AG20443 (cell line): Measurements from ENCODE around the gene SLC46A1.

Experiments used
- DNase-seq: peaks from one replicate; pipeline ENCODE4 v3.0.0; 2012; ENCODE audit warnings: low spot score, mixed read lengths

Gene SLC46A1

DNA sequence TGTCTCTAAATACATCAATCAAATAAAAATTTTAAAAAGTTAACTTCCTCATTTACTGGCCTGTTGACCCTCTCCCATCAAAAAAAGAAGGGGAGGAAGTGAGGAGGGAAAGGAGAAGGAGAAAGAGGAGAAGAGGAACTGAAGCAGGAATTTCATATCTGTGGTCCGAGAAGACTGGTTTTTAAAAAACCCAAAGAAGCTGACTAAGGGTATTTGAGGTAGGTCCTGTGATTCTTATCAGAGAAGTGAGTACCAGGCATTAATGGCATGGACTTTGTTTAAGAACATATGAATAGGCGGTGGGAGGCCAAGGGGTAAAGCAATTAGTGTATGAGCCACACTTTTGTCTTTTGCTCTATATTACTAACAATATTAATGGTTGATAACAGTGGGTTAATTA lies 2.0 kb downstream of the SLC46A1 start:
- no peak for DNase-seq

DNA sequence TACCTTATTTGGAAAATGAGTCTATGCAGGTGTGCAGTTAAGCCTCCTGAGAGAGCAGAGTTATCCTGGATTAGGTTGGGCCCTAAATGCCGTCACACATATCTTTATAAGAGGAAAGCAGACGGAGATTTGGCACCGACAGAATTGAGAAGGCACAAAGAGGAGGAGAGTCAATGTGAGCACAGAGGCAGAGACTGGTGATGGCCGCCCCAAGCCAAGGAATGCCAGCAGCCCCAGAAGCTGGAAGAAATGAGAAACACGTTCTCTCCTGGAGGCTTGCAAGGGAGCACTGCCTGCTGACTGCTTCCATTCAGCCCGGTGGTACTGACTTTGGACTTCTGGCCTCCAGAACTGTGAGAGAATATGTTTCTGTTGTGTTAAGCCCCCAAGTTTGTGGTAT lies 3.2 kb downstream of the SLC46A1 start:
- DNase-seq = no peak

DNA sequence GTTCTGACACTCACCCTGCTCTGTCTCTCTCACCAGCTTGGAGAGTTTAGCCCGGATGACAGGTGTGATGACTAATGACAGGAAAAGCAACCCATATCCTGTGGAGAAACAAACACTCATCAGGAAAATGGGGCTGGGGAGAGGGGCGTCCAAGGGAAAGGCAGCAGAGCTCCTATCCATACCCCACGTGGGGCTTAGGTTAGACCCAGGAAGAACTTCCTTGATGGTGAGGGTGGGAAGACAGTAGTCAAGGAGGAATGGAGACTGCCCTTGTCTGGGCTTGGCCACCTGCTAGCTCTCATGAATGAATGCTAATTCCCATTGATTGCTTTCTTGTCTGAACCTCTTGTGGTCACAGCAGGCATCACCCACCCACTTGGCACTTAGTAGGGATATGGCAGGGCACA lies 3.8 kb downstream of the SLC46A1 start:
- no peak for DNase-seq

DNA sequence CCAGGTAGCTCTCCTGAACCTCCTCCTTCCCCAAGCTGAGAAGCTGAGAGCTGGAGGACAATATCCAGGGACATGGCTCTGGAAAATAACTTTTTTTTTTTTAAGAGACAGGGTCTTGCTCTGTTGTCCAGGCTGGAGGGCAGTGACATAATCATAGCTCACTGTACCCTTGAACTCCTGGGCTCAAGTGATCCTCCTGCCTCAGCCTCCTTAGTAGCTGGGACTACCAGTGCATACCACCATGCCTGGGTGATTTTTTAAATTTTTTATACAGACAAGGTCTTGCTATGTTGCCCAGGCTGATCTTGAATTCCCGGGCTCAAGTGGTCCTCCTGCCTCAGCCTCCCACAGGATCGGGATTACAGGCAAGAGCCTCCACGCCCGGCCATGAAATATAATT lies 6.2 kb downstream of the SLC46A1 start:
- no peak for DNase-seq

DNA sequence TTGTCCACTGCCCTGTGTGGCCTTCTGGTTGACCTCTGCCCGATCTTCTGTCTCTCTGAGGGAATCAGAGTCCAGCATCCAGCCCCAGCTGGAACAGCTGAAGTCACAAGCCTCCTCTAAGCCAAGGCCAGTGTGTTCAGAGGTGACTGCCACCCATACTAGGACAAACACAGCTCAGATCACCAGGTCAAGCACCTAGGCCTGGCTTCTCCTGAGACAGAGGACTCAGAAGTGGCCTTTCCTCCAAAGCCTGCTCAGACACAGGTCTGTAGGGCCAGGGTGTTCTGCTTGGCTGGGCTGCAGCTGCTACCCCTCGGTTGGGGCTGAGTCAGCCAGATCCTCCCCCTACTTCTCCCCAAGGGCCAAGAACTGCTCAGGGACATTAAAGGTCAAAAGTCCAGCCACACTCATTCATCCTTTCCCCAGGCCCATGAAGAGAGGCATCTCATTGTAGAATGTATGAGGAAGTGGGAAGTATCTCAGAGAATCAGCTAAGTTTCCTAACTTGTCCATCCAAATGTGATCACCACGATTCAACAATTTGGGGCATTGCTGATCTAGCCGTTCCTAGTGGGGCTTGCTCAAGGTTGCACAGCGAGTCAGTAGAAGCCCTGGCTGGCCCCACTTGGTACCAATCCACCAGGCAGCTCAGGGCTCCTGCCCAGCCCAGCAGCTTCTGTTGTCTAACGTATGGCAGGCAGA lies 7.6 kb downstream of the SLC46A1 start:
- no peak for DNase-seq

DNA sequence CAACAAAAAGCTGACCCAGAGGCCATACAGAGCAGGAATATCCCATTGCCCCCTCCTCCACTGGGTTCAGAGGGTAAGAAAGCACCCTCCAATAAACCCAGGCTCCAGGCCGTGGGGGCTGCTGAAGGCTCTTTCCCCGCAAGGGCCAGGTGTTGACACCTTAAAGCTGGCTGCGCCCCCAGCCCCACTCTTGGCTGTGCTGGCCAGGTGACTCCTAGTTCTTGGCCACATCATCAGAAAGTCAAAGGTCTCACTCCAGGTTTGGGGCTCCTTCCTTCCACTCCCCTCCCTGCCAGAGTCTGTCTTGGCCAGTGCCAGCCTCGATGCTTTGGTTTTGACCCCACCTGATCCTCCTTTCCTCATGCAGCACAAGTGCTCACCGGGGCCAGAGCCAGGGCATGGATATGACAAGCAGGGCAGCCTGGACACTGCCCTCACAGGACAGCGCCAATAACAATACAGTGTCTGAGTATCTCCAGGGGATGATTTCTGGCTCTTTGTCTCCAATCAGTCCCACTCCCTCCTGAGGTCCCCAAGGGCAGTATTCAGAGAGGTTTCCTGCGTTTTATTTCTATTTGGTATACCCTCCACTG lies 8.2 kb downstream of the SLC46A1 start:
- no peak for DNase-seq

DNA sequence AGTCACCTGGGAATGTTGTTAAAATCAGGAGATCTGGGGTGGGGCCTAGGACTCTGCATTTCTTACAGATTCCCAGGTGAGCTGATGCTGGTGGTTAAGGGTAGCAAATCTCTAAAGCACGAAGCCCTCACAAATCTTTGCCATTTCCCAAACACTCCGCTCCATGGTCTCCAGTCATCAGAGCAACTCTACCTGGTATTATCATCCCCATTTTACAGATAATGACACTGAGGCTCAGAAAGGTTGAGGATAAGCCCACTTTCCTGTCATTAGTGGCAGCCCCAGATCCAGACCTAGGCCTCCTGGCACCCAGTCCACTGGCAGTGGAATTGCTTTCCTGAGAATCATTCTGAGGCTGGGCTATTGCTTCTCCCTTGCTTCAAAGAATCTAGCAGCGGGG lies 8.7 kb downstream of the SLC46A1 start:
- DNase-seq = no peak

DNA sequence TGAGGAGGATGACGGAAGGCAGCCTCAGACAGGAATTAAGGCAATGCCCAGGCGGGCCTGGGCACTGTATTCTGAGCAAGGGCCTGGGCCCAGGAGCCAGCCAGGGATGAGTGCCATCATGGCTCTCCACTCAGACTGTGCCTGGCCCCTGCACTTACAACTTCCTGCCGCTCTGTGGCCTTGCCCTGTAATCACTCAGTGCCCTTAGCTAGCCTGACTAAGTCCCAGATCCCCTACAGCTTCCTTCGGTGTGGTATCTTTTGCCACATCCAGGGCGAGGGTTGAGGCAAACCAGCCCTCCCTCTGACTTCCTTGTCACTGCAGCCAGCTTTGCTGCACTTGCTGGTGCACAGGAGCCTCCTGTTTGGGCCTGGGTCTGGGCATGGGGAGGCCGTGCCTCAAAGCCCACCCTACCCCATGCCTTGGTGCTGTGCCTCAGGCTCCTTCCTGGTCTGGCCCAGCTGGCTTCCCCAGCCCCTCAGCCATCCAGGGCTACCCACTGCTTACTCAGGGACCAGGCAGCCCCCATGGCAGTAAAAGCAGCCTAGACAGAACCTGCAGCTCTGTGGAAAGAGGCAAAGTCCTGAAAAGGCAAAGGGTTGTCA lies 9.3 kb downstream of the SLC46A1 start:
- no peak for DNase-seq

DNA sequence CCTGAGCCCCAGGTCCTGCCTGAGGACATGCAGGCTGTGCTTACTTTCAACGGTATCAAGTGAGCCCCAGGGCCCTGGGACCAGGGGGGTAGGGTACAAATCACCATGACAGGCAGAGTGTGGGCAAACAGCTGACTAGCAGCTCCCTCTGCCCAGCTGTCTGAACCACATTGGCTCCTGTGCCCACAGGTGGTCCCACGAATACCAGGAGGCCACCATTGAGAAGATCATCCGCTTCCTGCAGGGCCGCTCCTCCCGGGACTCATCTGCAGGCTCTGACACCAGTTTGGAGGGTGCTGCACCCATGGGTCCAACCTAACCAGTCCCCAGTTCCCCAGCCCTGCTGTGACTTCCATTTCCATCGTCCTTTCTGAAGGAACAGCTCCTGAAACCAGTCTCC lies 10.0 kb downstream of the SLC46A1 start:
- no peak for DNase-seq

DNA sequence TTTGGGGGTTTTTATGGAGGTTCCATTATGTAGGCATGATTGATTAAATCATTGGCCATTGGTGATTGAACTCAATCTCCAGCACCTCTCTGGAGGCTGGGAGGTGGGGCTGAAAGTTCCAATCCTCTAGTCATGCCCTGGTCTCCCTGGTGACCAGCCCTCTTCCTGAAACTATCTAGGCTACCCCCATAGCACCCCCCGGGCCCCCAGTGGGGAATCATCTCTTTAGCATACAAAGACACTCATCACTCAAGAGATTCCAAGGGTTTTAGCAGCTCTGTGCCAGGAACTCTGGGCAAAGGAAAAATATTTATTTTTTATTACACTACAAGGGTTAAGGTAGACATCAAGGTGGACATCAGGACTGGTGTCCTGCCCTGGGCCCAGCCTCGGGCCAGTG lies 10.6 kb downstream of the SLC46A1 start:
- no peak for DNase-seq

DNA sequence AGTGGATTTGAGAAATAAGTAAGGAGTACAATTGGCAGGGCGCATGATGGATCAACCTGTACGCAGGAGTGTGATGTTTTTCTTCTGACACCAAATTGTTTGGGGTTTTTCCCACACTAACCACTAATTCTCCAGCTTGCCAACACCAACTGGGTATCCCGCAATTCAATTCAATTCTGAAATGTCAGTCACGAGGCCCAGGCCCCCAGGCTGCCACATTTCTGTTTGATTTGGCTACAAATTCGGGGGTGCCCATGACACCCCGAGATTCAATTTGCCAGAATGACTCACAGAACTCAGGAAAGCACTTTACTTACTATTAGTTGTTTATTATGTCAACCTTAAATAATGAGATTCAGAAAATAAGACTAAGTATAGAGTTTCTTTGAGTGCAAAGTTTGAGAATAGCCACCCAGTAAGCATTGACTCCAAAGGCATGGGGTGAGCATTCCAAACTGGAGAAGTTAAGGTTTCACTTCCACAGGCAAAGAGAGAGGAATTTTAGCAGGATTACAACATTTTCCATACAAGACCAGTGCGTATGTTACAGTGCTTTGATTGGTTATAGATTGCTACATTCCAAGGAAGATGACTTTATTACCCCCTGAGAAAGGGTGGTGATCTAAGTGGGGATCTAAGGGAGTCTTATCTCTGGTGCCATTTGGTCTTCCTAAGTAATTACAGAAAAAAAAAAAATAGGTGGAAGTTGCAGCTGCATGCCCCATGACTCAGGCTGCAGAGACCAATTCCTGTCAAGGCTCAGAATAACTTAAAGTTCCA lies 11.5 kb downstream of the SLC46A1 start:
- DNase-seq = peak; percentile 31

DNA sequence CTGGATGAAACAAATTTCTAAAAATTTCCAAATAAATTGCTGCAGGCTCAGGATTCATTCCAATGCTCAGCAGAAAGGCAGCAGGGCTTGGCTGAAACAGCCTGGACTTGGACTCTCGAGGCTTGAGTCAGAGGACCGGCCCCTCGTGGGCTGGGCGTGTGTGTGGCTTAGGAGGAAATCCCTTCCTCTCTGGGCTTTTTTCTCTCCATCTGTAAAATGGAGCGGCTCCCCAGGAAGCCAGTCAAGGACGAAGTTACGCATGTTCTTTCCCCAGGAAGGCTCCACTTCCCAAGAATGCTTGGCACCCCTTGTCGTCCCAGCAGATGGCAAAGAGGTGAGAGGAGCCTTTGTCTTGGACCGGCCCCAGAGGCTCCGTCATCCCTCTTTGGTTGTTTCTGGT lies 13.5 kb downstream of the SLC46A1 start:
- peak; percentile 55 for DNase-seq

DNA sequence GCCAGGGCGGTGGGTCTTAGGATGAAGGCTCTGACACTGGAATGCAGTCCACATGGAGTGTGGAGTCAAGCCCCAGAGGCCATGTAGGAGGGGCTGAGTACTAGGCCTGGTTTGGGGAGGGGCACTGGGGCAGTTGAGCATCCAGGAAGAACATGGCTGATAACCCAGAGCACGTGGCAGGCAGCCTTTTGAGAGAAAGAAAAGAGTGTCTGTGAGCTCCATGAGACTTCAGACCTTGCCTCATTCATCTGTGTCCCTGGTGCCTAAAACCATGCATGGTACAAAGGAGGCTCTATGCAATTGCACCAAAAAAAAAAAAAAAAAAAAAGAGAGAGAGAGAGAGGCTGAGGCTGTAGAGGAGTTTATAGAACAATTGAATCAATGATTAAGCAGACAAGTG lies 14.6 kb downstream of the SLC46A1 start:
- no peak for DNase-seq

DNA sequence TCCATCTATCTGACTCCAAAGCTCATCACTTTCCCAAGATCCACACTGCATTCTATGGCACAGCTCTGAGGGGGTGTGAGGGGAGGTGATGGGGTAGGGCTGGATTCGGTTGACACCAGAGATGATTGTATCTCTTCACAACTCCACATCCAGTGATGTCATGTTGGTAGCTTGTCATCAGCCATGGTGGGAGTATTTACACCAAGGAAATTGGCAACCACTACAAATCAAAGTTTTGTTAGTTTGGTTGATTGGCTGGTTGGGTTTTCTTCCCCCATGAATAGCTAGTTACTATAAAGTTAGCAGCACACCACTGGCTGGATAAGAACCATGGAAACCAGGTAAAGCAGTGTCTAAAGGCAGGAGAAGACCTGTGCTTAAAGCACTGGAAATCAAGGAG lies 15.0 kb downstream of the SLC46A1 start:
- no peak for DNase-seq

DNA sequence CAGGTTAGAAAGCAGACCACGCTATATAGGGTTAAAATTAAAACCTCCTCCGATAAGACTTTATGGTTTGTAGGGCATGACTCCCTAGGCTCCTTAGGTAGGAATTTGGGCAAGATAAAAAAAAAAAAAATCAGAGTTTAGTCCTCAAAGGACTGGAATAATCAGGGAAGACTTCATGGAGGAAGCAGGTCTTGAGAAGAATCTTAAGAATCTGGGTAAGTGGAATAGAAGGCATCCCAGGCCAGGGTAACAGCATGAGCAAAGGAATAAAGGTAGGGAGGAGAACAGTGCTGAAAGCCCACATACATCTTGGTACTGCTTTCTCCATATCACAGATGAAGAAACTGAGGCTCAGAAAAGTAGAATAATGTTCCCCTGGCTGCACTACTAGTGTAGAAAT lies 15.4 kb downstream of the SLC46A1 start:
- DNase-seq = no peak

DNA sequence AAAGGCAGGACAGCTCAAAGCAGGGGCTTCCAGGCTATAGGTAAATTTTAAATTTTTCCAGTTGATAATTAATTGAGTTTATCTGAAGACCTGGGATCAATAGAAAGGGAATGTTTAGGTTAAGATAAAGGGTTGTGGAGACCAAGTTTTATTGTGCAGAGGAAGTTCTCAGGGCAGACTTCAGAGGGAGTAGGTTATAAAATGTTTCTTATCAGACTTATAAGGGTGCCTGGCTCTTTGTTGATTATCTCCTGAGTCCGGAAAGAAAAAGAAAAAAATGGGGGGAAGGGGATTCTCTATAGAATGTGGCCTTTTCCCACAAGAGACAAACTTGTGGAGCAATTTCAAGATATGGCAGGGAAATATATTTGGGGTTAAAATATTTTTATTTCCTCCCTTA lies 15.9 kb downstream of the SLC46A1 start:
- no peak for DNase-seq

DNA sequence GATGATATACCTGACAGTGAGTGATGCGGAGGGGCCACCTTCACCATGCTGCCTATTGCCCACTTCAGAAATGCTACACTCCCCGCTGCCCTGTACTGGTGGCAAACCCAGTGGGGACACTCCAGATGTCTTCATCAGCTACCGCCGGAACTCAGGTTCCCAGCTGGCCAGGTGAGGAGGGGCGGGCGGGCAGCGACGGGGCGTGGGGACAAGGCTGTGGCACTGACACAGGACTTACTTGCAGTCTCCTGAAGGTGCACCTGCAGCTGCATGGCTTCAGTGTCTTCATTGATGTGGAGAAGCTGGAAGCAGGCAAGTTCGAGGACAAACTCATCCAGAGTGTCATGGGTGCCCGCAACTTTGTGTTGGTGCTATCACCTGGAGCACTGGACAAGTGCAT lies 17.9 kb downstream of the SLC46A1 start:
- no peak for DNase-seq

DNA sequence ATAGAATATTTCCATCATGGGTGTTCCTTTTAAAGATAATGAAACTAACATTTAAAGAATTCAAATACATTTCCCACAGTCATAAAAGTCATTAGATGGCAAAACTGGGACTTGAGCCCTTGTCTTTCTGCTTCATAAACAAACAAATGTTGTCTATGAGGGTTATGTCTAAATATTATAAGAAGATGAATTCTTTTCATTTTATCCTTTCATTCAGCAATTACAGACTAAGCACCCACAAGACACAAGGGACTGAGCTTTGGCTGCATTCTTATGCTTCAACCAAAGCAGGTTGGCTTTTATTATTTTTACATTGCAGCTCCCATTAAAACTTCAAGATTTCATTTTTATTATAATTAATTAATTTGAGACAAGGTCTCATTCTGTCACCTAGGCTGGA lies 19.6 kb downstream of the SLC46A1 start:
- no peak for DNase-seq

DNA sequence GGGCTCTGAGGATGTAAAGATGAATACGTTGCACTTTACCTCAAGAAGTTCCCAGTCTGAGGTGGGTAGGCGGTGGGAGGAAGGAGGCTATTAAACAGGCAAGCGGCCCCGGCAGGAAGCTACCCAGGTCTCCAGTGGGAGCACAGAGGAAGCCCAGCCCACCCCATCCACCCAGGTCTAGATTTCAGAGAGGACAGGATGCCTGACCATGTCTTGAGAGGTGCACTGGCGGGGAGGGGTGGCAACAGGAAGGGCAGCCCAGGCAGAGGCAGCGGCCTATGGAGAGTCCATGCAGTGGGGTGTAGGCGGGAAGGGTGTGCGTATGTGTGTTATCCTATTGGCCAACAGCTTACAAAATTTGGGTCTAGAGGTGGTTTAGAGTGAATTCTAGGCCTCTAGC lies 20.6 kb downstream of the SLC46A1 start:
- no peak for DNase-seq

DNA sequence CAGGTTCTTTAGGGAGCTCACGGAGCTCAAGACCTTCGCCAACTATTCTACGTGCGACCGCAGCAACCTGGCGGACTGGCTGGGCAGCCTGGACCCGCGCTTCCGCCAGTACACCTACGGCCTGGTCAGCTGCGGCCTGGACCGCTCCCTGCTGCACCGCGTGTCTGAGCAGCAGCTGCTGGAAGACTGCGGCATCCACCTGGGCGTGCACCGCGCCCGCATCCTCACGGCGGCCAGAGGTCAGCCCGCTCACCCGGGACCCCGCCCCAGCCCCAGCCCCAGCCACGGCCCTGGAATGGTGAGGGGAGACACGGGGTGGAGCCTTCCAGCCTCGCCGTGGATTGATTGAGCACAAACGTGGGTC lies 21.0 kb downstream of the SLC46A1 start:
- no peak for DNase-seq

DNA sequence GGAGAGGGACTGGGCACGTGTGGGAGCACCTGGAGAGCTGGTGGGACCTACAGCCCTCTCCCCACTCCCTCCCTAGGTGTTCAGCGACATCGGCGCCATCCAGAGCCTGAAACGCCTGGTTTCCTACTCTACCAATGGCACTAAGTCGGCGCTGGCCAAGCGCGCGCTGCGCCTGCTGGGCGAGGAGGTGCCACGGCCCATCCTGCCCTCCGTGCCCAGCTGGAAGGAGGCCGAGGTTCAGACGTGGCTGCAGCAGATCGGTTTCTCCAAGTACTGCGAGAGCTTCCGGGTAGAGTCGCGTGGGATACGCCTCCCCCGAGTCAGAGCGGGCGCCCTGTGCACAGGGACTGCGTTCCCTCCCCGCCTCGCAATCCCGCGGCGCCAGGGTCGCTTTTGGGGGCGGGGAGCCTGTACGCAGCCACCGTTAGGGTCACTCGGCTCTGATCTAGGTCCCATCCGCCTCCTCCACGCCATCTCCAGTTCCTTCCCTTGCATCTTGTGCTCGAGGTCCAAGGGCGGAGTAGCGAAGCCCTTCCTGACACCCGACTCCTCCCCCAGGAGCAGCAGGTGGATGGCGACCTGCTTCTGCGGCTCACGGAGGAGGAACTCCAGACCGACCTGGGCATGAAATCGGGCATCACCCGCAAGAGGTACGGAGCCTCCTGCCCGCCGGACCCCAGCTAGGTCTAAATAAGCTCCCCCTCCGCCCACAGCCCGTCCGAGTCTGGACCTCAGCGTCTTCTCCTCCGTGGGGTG lies 21.6 kb downstream of the SLC46A1 start:
- DNase-seq = peak; percentile 66

DNA sequence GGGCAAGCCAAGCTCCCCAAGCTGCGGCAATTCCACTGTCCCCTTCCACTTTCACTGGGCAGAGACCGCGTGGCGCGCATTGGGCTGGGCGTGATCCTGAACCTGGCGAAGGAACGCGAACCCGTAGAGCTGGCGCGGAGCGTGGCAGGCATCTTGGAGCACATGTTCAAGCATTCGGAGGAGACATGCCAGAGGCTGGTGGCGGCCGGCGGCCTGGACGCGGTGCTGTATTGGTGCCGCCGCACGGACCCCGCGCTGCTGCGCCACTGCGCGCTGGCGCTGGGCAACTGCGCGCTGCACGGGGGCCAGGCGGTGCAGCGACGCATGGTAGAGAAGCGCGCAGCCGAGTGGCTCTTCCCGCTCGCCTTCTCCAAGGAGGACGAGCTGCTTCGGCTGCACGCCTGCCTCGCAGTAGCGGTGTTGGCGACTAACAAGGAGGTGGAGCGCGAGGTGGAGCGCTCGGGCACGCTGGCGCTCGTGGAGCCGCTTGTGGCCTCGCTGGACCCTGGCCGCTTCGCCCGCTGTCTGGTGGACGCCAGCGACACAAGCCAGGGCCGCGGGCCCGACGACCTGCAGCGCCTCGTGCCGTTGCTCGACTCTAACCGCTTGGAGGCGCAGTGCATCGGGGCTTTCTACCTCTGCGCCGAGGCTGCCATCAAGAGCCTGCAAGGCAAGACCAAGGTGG lies 24.7 kb downstream of the SLC46A1 start:
- no peak for DNase-seq
